K562 (cell line): ENCODE data around the gene AKT2. TPM values are rescaled to one million over a fixed set of nuclear protein-coding genes. Genes with fewer than 3 reads are reported as not detected.
A peak's percentile ranks its signal among the peaks of the same experiment; 100 is the strongest.

Experiments used
- ATAC-seq: fragments of 200-7000 bp; cut with Tn5 transposase; 3 replicates; pipeline ENCODE4 v1.9.1; 2020; ENCODE audit warnings: moderate library complexity
- BruUV-seq: library from RNA; stranded (reverse); fragments of 400-500 nt; replicated peaks from 2 replicates; lab custom pipeline; 2021; lab: Mats Ljungman, UMichigan
- CTCF ChIA-PET: fragments of 300-600 bp; formaldehyde crosslinking; extraction: SDS; loops from one replicate; lab custom pipeline; 2021; ENCODE audit warnings: low intra/inter-chr PET ratio; lab: Yijun Ruan, JAX
- POLR2A ChIA-PET: fragments of 300-600, 350-650 bp; sonication (Branson Sonifier 250); formaldehyde crosslinking; extraction: SDS; loops from one replicate; lab custom pipeline; 2021; ENCODE audit warnings: antibody characterized with exemption, inconsistent platforms; lab: Yijun Ruan, JAX
- DNase-seq, 4 experiments: peaks; one replicate each; pipeline versions ENCODE4 v3.0.0 to v3.0.0-alpha.2; 2011 to 2018; ENCODE audit warnings: low spot score in 3 of 4, mixed read lengths in 3 of 4; ENCODE audit errors: extremely low read depth in 1 of 4
- FAIRE-seq: peaks from 2 replicates; lab custom pipeline; 2011; peaks lifted over from hg19 to GRCh38; lab: Jason Lieb, UNC
- H2AFZ ChIP-seq: 2 replicates; pipeline ENCODE4 v1.6.0; 2011; ENCODE audit warnings: low read depth, low read length, control low read depth, inconsistent platforms
- H3K27ac ChIP-seq: fragments of 200-600 bp; 3 replicates; pipeline ENCODE4 v1.8.0; 2011; ENCODE audit warnings: low read depth, mild to moderate bottlenecking, control low read depth, inconsistent platforms, low read length, moderate library complexity, mixed read lengths; ENCODE audit errors: extremely low read depth
- H3K27me3 ChIP-seq, 2 experiments: fragments of 300-600 bp in 1 of 2; 2 replicates in 1 of 2; 3 replicates in 1 of 2; pipeline versions ENCODE4 v1.6.0 to v1.8.0; 2011; ENCODE audit warnings: inconsistent platforms in 2 of 2, low read length in 2 of 2, mild to moderate bottlenecking in 1 of 2, mixed read lengths in 1 of 2, moderate library complexity in 1 of 2; ENCODE audit not compliant: control insufficient read depth in 2 of 2, insufficient read depth in 2 of 2
- H3K36me3 ChIP-seq: fragments of 300-600 bp; 3 replicates; pipeline ENCODE4 v1.8.0; 2011; ENCODE audit warnings: mild to moderate bottlenecking, low read length, inconsistent platforms; ENCODE audit not compliant: control insufficient read depth, insufficient read depth
- H3K4me1 ChIP-seq, 2 experiments: fragments of 200-600 bp in 1 of 2; replicated peaks in 1 of 2; 2 replicates in 1 of 2; 3 replicates in 1 of 2; pipeline versions ENCODE4 v1.5.1 to v1.8.0; 2011; ENCODE audit warnings: inconsistent platforms in 2 of 2, low read length in 2 of 2, mild to moderate bottlenecking in 1 of 2, mixed read lengths in 1 of 2, moderate library complexity in 1 of 2; ENCODE audit not compliant: control insufficient read depth in 2 of 2, insufficient read depth in 2 of 2
- H3K4me2 ChIP-seq: 2 replicates; pipeline ENCODE4 v1.6.1; 2011; ENCODE audit warnings: low read length, control low read depth, inconsistent platforms, mixed read lengths; ENCODE audit not compliant: insufficient read depth
- H3K4me3 ChIP-seq: fragments of 200-600 bp; sonication (generic), shearing (Covaris generic); 2 replicates; pipeline ENCODE4 v1.5.1; 2016; ENCODE audit warnings: control low read depth, inconsistent platforms
- H3K79me2 ChIP-seq: fragments of 200-600 bp; 3 replicates; pipeline ENCODE4 v1.8.0; 2011; ENCODE audit warnings: low read length, inconsistent platforms; ENCODE audit not compliant: control insufficient read depth, insufficient read depth
- H3K9ac ChIP-seq, 2 experiments: 2 replicates each; pipeline versions ENCODE4 v1.6.0 to v1.6.1; 2011; ENCODE audit warnings: low read depth in 2 of 2, low read length in 2 of 2, control low read depth in 1 of 2, inconsistent platforms in 1 of 2, mild to moderate bottlenecking in 1 of 2, mixed read lengths in 1 of 2; ENCODE audit not compliant: insufficient read depth in 1 of 2
- H3K9me1 ChIP-seq: one replicate; pipeline ENCODE4 v1.6.0; 2011; ENCODE audit warnings: inconsistent platforms, mild to moderate bottlenecking, low read length, moderate library complexity; ENCODE audit not compliant: control insufficient read depth, insufficient read depth
- H3K9me3 ChIP-seq: replicated peaks from 2 replicates; pipeline ENCODE4 v1.5.1; 2011; ENCODE audit warnings: low read depth, low read length, inconsistent platforms; ENCODE audit not compliant: control insufficient read depth, insufficient read depth
- H4K20me1 ChIP-seq: replicated peaks from 2 replicates; pipeline ENCODE4 v1.6.1; 2011; ENCODE audit warnings: low read length, inconsistent platforms, mixed read lengths; ENCODE audit not compliant: control insufficient read depth, insufficient read depth
- CCAR2 ChIP-seq: fragments of 200-400 bp; formaldehyde crosslinking; IDR thresholded peaks from 2 replicates; pipeline ENCODE4 v1.6.1; 2017; ENCODE audit warnings: mild to moderate bottlenecking, low read depth, low read length
- FOXA1 ChIP-seq: fragments of 450-650 bp; IDR thresholded peaks from 2 replicates; pipeline ENCODE4 v1.6.1; 2016; ENCODE audit warnings: mild to moderate bottlenecking, borderline replicate concordance
- MTA2 ChIP-seq: fragments of 450-650 bp; IDR thresholded peaks from 2 replicates; pipeline ENCODE4 v1.6.1; 2016; ENCODE audit warnings: low read depth
- NFE2 ChIP-seq: IDR thresholded peaks from 2 replicates; pipeline ENCODE4 v1.6.1; 2014; ENCODE audit warnings: antibody characterized with exemption, low read depth
- PPARD ChIP-seq: fragments of 250-450 bp; sonication (Bioruptor Pico); IDR thresholded peaks from 2 replicates; pipeline ENCODE4 v1.8.0; 2022; ENCODE audit warnings: inconsistent platforms, mild to moderate bottlenecking, moderate library complexity
- RBM25 ChIP-seq: fragments of 200-400 bp; formaldehyde crosslinking; IDR thresholded peaks from 2 replicates; pipeline ENCODE4 v1.6.1; 2018; ENCODE audit warnings: low read length, low read depth, moderate library complexity; ENCODE audit not compliant: severe bottlenecking
- SIRT6 ChIP-seq: IDR thresholded peaks from one replicate; pipeline ENCODE4 v1.6.1; 2012; ENCODE audit warnings: low read depth, mild to moderate bottlenecking, control low read depth, inconsistent platforms, low read length, moderate library complexity
- SRSF9 ChIP-seq: fragments of 200-400 bp; formaldehyde crosslinking; IDR thresholded peaks from 2 replicates; pipeline ENCODE4 v1.6.1; 2017; ENCODE audit warnings: low read depth, low read length, borderline replicate concordance
- TRIM28 ChIP-seq: fragments of 450-650 bp; IDR thresholded peaks from 2 replicates; pipeline ENCODE4 v1.6.1; 2017
- ZNF316 ChIP-seq: fragments of 450-650 bp; IDR thresholded peaks from 2 replicates; pipeline ENCODE4 v1.6.1; 2016
- WGBS: fragments of 100-300 bp; shearing (Covaris generic); methylation state at CpG from one replicate; pipeline ENCODE4 v1.1.6; 2016; ENCODE audit warnings: low coverage, mixed read lengths; ENCODE audit not compliant: insufficient coverage; ENCODE audit errors: missing lambda C conversion rate; 5-methylcytosine and 5-hydroxymethylcytosine counted together
- in situ Hi-C: fragments of 300-500 bp; cut with MboI; formaldehyde crosslinking; loops from 4 replicates; pipeline ENCODE4 v1.15.0; 2018; ENCODE audit warnings: inconsistent platforms, mixed read lengths
- intact Hi-C: fragments of 100-400 bp; cut with micrococcal nuclease; formaldehyde crosslinking; loops from 2 replicates; pipeline ENCODE4 v1.14.2; 2022
- polyA plus RNA-seq, 8 experiments: library from polyadenylated mRNA; depleted of rRNA in 4 of 8; stranded (reverse) in 5 of 8; unstranded in 3 of 8; fragments of >200 nt; fragmentation: Nextera tagmentation in 2 of 8; fragmentation: Illumina TruSeq in 1 of 8; extraction: Ambion mirVana in 2 of 8; extraction: Trizol in 1 of 8; gene quantifications; 2 replicates each; pipeline versions ENCODE4 v1.2.1 to v1.2.3, GENCODE V29; 2011 to 2014; ENCODE audit warnings: inconsistent platforms in 1 of 8, missing spikeins in 1 of 8
- total RNA-seq, 7 experiments: library from RNA; depleted of rRNA in 6 of 7; stranded (reverse); fragments of >200 nt in 6 of 7; fragmentation: Illumina TruSeq in 2 of 7; extraction: Trizol in 2 of 7; gene quantifications; 2 replicates each; pipeline versions ENCODE4 v1.2.1 to v1.2.3, GENCODE V29; 2011 to 2021; ENCODE audit warnings: low replicate concordance in 1 of 7
- TF ChIP-seq, protein P1 (sequence below): sonication (generic); formaldehyde crosslinking; IDR thresholded peaks from 2 replicates; pipeline ENCODE4 v1.8.1; 2022; ENCODE audit warnings: missing genetic modification reagents
- TF ChIP-seq, protein P2 (sequence below): fragments of 250-450 bp; sonication (Bioruptor Pico); IDR thresholded peaks from 2 replicates; pipeline ENCODE4 v1.4.0; 2020; ENCODE audit warnings: mild to moderate bottlenecking, moderate library complexity
- TF ChIP-seq, protein P3 (sequence below): fragments of 250-450 bp; sonication (Bioruptor Pico); IDR thresholded peaks from 2 replicates; pipeline ENCODE4 v1.8.0; 2022; ENCODE audit warnings: moderate library complexity, mild to moderate bottlenecking, inconsistent platforms
- TF ChIP-seq, protein P4 (sequence below): sonication (generic); formaldehyde crosslinking; IDR thresholded peaks from 2 replicates; pipeline ENCODE4 v1.8.1; 2023; ENCODE audit warnings: mild to moderate bottlenecking, missing genetic modification reagents

The AKT2 gene
- total and polyA plus RNA-seq, 9 of the 15 experiments (the other 6 are each of a cell fraction or from before 2014, with no cell fraction given): 1.1 to 132 (median 67.7) TPM

DNA sequence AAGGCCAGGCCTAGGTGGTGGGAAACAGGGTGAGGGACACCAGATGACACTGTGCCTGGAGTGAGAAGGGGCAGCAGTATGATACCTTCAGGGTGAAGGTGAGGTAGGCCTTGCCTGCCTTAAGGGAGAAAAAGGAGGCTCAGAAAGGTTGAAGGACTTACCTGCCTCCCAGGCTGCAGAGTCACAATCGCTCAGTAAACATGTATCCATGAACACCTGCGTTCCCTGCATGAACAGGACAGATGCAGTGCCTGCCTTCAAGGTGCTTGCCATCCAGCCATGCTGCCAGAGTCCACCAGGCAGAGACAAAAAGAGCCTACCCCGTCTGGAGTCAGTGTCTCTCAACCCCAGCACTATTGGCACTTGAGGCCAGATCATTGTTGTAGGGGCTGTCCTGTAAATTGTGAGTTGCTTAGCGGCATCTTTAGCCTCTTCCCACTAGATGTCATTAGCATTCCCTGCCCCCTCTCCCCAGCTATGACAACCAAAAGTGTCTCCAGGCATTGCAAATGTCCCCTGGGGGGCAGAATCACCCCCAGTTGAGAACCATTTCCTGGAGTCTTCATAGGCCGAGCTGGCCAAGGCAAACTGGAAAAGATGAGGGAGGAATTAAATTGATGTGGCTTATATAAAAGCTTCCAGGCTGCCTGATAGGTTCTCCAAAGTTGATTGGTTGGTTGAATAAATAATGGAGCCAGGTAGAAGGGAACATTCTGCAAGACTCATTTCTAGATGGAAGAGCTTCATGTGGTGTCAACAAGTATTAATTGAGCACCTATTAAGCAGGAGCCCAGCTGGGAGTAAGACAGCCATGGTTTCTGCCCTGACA, 92.2 kb downstream of the AKT2 start:
- no peak overlapping the region for H3K27ac ChIP-seq
- no peak overlapping the region for H2AFZ ChIP-seq
- peak; percentile 40 for FAIRE-seq
- no peak overlapping the region for H3K9ac ChIP-seq
- H3K27me3 ChIP-seq: no peaks in the 10 kb centered on the region
- H3K9me3 ChIP-seq: no peaks in the 10 kb centered on the region
- BruUV-seq: TSS peak; percentile 49
- no peak overlapping the region for H3K4me3 ChIP-seq
- WGBS: 66% methylated on average over 5 of the region's 5 CpGs
- H3K4me2 ChIP-seq: no peak overlapping the region
- no peaks in the 10 kb centered on the region for H3K36me3 ChIP-seq
- H3K4me1 ChIP-seq: peaks cover 0 to 21% of the 10 kb centered on the region in 2 experiments; a peak in 4 of 5 replicates
- ChIA-PET POLR2A (interaction anchor here (0.6 kb wide), 1 partner anchor 760 kb away, joined by 3 read pairs; no protein-coding TSS in a partner anchor), CTCF (interaction anchor here (1.9 kb wide), 1 partner anchor 29 kb away, joined by 6 read pairs; no protein-coding TSS in a partner anchor)
- ATAC-seq: no peak
- in situ Hi-C loops (no loop called here), intact Hi-C loops (loop anchor here (2.0 kb wide), 1 partner anchor 24 kb away; no protein-coding TSS in a partner anchor)
- no peaks in the 10 kb centered on the region for H3K9me1 ChIP-seq
- no peaks in the 10 kb centered on the region for H3K79me2 ChIP-seq
- H4K20me1 ChIP-seq: no peaks in the 10 kb centered on the region
- peak in 1 of 4 experiments; percentile 2 for DNase-seq
- no peak for TF ChIP-seq NFE2
- TF ChIP-seq SIRT6: no peak
- TF ChIP-seq MTA2: no peak
- TF ChIP-seq, protein P1, sequence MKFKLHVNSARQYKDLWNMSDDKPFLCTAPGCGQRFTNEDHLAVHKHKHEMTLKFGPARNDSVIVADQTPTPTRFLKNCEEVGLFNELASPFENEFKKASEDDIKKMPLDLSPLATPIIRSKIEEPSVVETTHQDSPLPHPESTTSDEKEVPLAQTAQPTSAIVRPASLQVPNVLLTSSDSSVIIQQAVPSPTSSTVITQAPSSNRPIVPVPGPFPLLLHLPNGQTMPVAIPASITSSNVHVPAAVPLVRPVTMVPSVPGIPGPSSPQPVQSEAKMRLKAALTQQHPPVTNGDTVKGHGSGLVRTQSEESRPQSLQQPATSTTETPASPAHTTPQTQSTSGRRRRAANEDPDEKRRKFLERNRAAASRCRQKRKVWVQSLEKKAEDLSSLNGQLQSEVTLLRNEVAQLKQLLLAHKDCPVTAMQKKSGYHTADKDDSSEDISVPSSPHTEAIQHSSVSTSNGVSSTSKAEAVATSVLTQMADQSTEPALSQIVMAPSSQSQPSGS (CRISPR knock-in tag): no peak
- TF ChIP-seq, protein P2, sequence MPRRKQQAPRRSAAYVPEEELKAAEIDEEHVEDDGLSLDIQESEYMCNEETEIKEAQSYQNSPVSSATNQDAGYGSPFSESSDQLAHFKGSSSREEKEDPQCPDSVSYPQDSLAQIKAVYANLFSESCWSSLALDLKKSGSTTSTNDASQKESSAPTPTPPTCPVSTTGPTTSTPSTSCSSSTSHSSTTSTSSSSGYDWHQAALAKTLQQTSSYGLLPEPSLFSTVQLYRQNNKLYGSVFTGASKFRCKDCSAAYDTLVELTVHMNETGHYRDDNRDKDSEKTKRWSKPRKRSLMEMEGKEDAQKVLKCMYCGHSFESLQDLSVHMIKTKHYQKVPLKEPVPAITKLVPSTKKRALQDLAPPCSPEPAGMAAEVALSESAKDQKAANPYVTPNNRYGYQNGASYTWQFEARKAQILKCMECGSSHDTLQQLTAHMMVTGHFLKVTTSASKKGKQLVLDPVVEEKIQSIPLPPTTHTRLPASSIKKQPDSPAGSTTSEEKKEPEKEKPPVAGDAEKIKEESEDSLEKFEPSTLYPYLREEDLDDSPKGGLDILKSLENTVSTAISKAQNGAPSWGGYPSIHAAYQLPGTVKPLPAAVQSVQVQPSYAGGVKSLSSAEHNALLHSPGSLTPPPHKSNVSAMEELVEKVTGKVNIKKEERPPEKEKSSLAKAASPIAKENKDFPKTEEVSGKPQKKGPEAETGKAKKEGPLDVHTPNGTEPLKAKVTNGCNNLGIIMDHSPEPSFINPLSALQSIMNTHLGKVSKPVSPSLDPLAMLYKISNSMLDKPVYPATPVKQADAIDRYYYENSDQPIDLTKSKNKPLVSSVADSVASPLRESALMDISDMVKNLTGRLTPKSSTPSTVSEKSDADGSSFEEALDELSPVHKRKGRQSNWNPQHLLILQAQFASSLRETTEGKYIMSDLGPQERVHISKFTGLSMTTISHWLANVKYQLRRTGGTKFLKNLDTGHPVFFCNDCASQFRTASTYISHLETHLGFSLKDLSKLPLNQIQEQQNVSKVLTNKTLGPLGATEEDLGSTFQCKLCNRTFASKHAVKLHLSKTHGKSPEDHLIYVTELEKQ (CRISPR knock-in tag): no peak
- TF ChIP-seq TRIM28: 0 out of 2 replicates have a peak, but pooled peaks have one; percentile 24
- TF ChIP-seq, protein P3, sequence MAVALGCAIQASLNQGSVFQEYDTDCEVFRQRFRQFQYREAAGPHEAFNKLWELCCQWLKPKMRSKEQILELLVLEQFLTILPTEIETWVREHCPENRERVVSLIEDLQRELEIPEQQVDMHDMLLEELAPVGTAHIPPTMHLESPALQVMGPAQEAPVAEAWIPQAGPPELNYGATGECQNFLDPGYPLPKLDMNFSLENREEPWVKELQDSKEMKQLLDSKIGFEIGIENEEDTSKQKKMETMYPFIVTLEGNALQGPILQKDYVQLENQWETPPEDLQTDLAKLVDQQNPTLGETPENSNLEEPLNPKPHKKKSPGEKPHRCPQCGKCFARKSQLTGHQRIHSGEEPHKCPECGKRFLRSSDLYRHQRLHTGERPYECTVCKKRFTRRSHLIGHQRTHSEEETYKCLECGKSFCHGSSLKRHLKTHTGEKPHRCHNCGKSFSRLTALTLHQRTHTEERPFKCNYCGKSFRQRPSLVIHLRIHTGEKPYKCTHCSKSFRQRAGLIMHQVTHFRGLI (CRISPR knock-in tag): no peak
- TF ChIP-seq RBM25: peak; percentile 28
- TF ChIP-seq CCAR2: no peak
- TF ChIP-seq FOXA1: no peak
- TF ChIP-seq PPARD: no peak
- TF ChIP-seq, protein P4, sequence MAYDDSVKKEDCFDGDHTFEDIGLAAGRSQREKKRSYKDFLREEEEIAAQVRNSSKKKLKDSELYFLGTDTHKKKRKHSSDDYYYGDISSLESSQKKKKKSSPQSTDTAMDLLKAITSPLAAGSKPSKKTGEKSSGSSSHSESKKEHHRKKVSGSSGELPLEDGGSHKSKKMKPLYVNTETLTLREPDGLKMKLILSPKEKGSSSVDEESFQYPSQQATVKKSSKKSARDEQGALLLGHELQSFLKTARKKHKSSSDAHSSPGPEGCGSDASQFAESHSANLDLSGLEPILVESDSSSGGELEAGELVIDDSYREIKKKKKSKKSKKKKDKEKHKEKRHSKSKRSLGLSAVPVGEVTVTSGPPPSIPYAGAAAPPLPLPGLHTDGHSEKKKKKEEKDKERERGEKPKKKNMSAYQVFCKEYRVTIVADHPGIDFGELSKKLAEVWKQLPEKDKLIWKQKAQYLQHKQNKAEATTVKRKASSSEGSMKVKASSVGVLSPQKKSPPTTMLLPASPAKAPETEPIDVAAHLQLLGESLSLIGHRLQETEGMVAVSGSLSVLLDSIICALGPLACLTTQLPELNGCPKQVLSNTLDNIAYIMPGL: no peak
- TF ChIP-seq ZNF316: peak; percentile 80
- no peak for TF ChIP-seq SRSF9
